OCI-LY3 (cell line): ENCODE results near the gene CYTH4.

ENCODE experiments used
- H2AFZ ChIP-seq: fragments of 200-600, 300-600 bp; shearing (Covaris generic); 2 replicates; pipeline ENCODE4 v1.6.0; 2014; ENCODE audit warnings: antibody characterized with exemption, low read depth, low read length
- H3K27ac ChIP-seq: fragments of 200-600, 300-600 bp; sonication (generic); 2 replicates; pipeline ENCODE4 v1.5.1; 2014; ENCODE audit warnings: mild to moderate bottlenecking, low read length, moderate library complexity, mixed read lengths
- H3K27me3 ChIP-seq: fragments of 200-600, 300-600 bp; sonication (generic); 2 replicates; pipeline ENCODE4 v1.6.1; 2014; ENCODE audit warnings: low read depth, low read length, mixed read lengths
- H3K36me3 ChIP-seq: fragments of 200-600, 300-600 bp; sonication (generic); replicated peaks from 2 replicates; pipeline ENCODE3; 2014; ENCODE audit warnings: low read depth, low read length, mixed read lengths
- H3K4me1 ChIP-seq: fragments of 300-600, 200-600 bp; sonication (generic); 2 replicates; pipeline ENCODE4 v1.6.1; 2014; ENCODE audit warnings: low read length, mixed read lengths
- H3K4me2 ChIP-seq: fragments of 200-600, 300-600 bp; sonication (generic); 2 replicates; pipeline ENCODE4 v1.6.1; 2014; ENCODE audit warnings: low read length, mixed read lengths
- H3K4me3 ChIP-seq: fragments of 300-600, 200-600 bp; sonication (generic); 2 replicates; pipeline ENCODE4 v1.5.1; 2014; ENCODE audit warnings: antibody characterized with exemption, mild to moderate bottlenecking, low read length, moderate library complexity
- H3K79me2 ChIP-seq: fragments of 300-600, 200-600 bp; shearing (Covaris generic); 2 replicates; pipeline ENCODE4 v1.6.1; 2014; ENCODE audit warnings: mild to moderate bottlenecking, low read length, mixed read lengths
- H3K9ac ChIP-seq: fragments of 300-600, 200-600 bp; shearing (Covaris generic); 2 replicates; pipeline ENCODE4 v1.6.0; 2014; ENCODE audit warnings: mild to moderate bottlenecking, low read length, moderate library complexity
- H3K9me3 ChIP-seq: fragments of 200-600, 300-600 bp; shearing (Covaris generic); 2 replicates; pipeline ENCODE4 v1.6.1; 2014; ENCODE audit warnings: low read length, mixed read lengths; ENCODE audit not compliant: insufficient read depth
- H4K20me1 ChIP-seq: fragments of 200-600, 300-600 bp; sonication (generic); 2 replicates; pipeline ENCODE4 v1.6.1; 2016; ENCODE audit warnings: low read length, mixed read lengths; ENCODE audit not compliant: insufficient read depth
- CTCF ChIP-seq: fragments of 200-600, 300-600 bp; sonication (generic); IDR thresholded peaks from 2 replicates; pipeline ENCODE4 v1.5.1; 2014; ENCODE audit warnings: antibody characterized with exemption, low read length, low read depth
- EZH2phosphoT487 ChIP-seq: fragments of 200-600 bp; shearing (Covaris generic); IDR thresholded peaks from 2 replicates; pipeline ENCODE4 v1.6.1; 2018; ENCODE audit warnings: antibody characterized with exemption, mixed run types, low read depth

The CYTH4 gene

GRCh38 chr22:37345863-37346504 is 63.7 kb downstream of the CYTH4 start:
- H3K4me1 ChIP-seq, result peaks cover 8% of the 10 kb centered on the region
- H3K36me3 ChIP-seq, result no peaks in the 10 kb centered on the region
- H3K4me2 ChIP-seq, result no peak overlapping the region
- no peaks in the 10 kb centered on the region for H3K9me3 ChIP-seq
- H3K27ac ChIP-seq, result no peak overlapping the region
- H4K20me1 ChIP-seq, result no peaks in the 10 kb centered on the region
- no peak for TF ChIP-seq EZH2phosphoT487
- TF ChIP-seq CTCF, result no peak
- no peak overlapping the region for H2AFZ ChIP-seq
- peaks cover 20% of the 10 kb centered on the region for H3K27me3 ChIP-seq
- H3K79me2 ChIP-seq, result no peaks in the 10 kb centered on the region
- H3K4me3 ChIP-seq, result no peak overlapping the region
- H3K9ac ChIP-seq, result no peak overlapping the region

- Histone ChIP-seq H3K9ac (no peak overlapping the region), H3K9me3 (no peaks in the 10 kb centered on the region), H3K4me3 (no peak overlapping the region), H3K79me2 (no peaks in the 10 kb centered on the region), H3K27me3 (peaks cover 17% of the 10 kb centered on the region), H3K27ac (no peak overlapping the region), H3K4me1 (peaks cover 5% of the 10 kb centered on the region), H4K20me1 (no peaks in the 10 kb centered on the region), H3K4me2 (no peak overlapping the region), H2AFZ (no peak overlapping the region), H3K36me3 (no peaks in the 10 kb centered on the region)
- no peak for TF ChIP-seq CTCF
Observed at GRCh38 chr22:37346505-37346895, 64.2 kb downstream of the CYTH4 start.

- TF ChIP-seq EZH2phosphoT487 (no peak), CTCF (no peak)
- H4K20me1 ChIP-seq, result no peaks in the 10 kb centered on the region
- H3K9me3 ChIP-seq, result no peaks in the 10 kb centered on the region
- H3K36me3 ChIP-seq, result no peaks in the 10 kb centered on the region
- H3K4me3 ChIP-seq, result no peak overlapping the region
- H3K27ac ChIP-seq, result no peak overlapping the region
- no peak overlapping the region for H2AFZ ChIP-seq
- H3K4me1 ChIP-seq, result no peaks in the 10 kb centered on the region
- H3K9ac ChIP-seq, result no peak overlapping the region
- H3K4me2 ChIP-seq, result no peak overlapping the region
- no peaks in the 10 kb centered on the region for H3K79me2 ChIP-seq
- H3K27me3 ChIP-seq, result peaks cover 18% of the 10 kb centered on the region
Observed at GRCh38 chr22:37349043-37349814, 66.9 kb downstream of the CYTH4 start.

- Histone ChIP-seq H3K4me2 (no peak overlapping the region), H3K4me1 (no peaks in the 10 kb centered on the region), H3K9me3 (no peaks in the 10 kb centered on the region), H3K36me3 (no peaks in the 10 kb centered on the region), H4K20me1 (no peaks in the 10 kb centered on the region), H3K27ac (no peak overlapping the region), H3K79me2 (no peaks in the 10 kb centered on the region), H3K4me3 (no peak overlapping the region), H2AFZ (no peak overlapping the region), H3K27me3 (peaks cover 27% of the 10 kb centered on the region), H3K9ac (no peak overlapping the region)
- TF ChIP-seq CTCF, result no peak
- no peak for TF ChIP-seq EZH2phosphoT487
Observed at GRCh38 chr22:37351232-37351631, 68.9 kb downstream of the CYTH4 start.
